ENCODE results near the gene ERCC6L. TPM values are rescaled to one million over a fixed set of nuclear protein-coding genes. Genes with fewer than 3 reads are reported as not detected.

ERCC6L gene
- total and polyA plus RNA-seq, 7 experiments from 2014 or later = 0.11 to 6.6 (median 0.22) TPM

DNA sequence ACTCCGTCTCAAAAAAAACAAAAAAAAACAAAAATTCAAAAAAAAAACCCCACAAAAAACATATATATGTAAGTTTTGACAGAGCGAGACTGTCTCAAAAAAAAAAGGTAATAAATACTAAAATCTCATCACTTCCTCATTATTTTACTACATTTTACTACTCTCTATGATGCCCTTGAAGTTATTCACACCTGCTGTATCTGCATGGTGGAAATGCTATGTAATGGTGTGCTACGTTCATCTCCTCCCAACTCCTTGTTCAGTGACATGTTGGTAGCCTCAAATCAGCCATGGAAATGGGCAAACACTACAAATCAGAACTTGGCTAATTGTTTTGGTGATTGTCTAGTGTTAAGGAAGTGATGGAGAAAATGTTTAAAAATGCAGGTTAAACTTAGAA, 26.4 kb upstream of the ERCC6L start:
- ChIA-PET POLR2A (no interaction called here), CTCF (no interaction called here)
- peaks cover 0 to 23% (median 0%) of the 10 kb centered on the region in 3 experiments for H3K36me3 ChIP-seq (ENCODE audit: control insufficient read depth in 2 of 3, insufficient read depth in 3 of 3, low read length in 3 of 3)
- no peaks in the 10 kb centered on the region for H3K9me3 ChIP-seq (ENCODE audit: control insufficient read depth in 2 of 3, low read length in 3 of 3)
- Mint-ChIP-seq H3K27me3 (no peaks in the 10 kb centered on the region), H3K4me1 (peaks cover 0 to 6% (median 0%) of the 10 kb centered on the region in 7 donors), H3K4me3 (no peak overlapping the region), H3K27ac (no peak overlapping the region), H3K36me3 (peaks cover 0 to 42% (median 5%) of the 10 kb centered on the region in 5 donors), H3K9me3 (no peaks in the 10 kb centered on the region)
- DNase-seq (no peak), ATAC-seq (no peak)
- H3K27me3 ChIP-seq (ENCODE audit: control insufficient read depth in 2 of 2, insufficient read depth in 2 of 2, low read length in 2 of 2) = no peaks in the 10 kb centered on the region
- intact Hi-C loops (cut with micrococcal nuclease) = no loop called here
- no peak overlapping the region for H3K27ac ChIP-seq (ENCODE audit: low read depth, low read length)
- H3K4me3 ChIP-seq (ENCODE audit: low read length) = no peak overlapping the region
- no peaks in the 10 kb centered on the region for H3K4me1 ChIP-seq (ENCODE audit: control insufficient read depth in 2 of 2, insufficient read depth in 2 of 2, low read length in 2 of 2)

DNA sequence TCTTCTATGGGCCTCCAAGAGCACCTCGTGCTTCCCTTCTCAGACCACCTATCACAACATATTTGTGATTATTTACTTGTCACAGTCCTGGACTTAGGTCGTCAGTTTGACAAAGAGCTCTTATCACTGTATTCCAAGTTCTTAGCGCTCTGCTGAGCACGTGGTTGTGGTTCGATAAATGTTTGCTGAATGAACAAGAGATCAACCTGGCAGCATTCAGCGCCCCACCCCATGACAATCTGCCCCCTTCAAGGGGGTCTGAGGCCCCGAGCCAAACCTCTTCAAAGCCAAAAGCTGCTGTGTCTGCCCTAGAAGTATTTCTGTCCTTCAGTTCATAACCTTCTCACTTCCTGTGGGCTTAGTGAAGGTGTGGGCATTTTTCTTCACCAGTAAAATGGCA, 23.2 kb upstream of the ERCC6L start:
- no peak overlapping the region for H3K4me3 Mint-ChIP-seq
- no peaks in the 10 kb centered on the region for H3K27me3 Mint-ChIP-seq
- H3K9me3 Mint-ChIP-seq = no peaks in the 10 kb centered on the region
- no peak overlapping the region for H3K27ac Mint-ChIP-seq
- peaks cover 0 to 28% (median 3%) of the 10 kb centered on the region in 5 donors for H3K36me3 Mint-ChIP-seq
- H3K27ac ChIP-seq (ENCODE audit: low read depth, low read length) = no peak overlapping the region
- no peaks in the 10 kb centered on the region for H3K4me1 ChIP-seq (ENCODE audit: control insufficient read depth in 2 of 2, insufficient read depth in 2 of 2, low read length in 2 of 2)
- POLR2A ChIA-PET = no interaction called here
- no peak overlapping the region for H3K4me3 ChIP-seq (ENCODE audit: low read length)
- CTCF ChIA-PET = interaction anchor here (0.5 kb wide), 1 partner anchor 15 kb away, joined by 3 read pairs; the partner anchor contains the start of gene RPS4X
- H3K4me1 Mint-ChIP-seq = peaks cover 0 to 4% (median 0%) of the 10 kb centered on the region in 7 donors
- no peaks in the 10 kb centered on the region for H3K27me3 ChIP-seq (ENCODE audit: control insufficient read depth in 2 of 2, insufficient read depth in 2 of 2, low read length in 2 of 2)
- ATAC-seq (no peak), DNase-seq (no peak)
- intact Hi-C loops (cut with micrococcal nuclease) = no loop called here
- peaks cover 0 to 1% (median 0%) of the 10 kb centered on the region in 3 experiments for H3K36me3 ChIP-seq (ENCODE audit: control insufficient read depth in 2 of 3, insufficient read depth in 3 of 3, low read length in 3 of 3)
- no peaks in the 10 kb centered on the region for H3K9me3 ChIP-seq (ENCODE audit: control insufficient read depth in 2 of 3, low read length in 3 of 3)

DNA sequence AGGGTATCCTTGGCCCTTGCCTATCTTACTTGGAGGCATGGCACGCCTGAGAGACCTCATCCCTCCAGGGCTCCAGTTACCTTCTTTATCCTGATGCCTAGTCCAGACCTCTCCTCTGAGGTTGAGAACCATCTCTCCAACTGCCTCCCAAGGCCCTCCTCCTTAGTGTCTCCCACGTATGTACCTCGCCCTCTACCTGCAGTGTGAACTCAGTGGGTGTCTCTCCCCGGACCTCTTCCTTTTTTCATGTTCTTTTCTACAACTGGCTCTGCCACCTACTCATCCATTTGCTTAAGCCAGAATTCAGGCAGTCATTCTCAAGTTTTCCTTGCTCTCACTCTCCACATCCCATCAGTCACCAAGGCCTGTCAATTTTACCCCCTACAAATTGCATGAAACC, 21.6 kb upstream of the ERCC6L start:
- Mint-ChIP-seq H3K4me3 (no peak overlapping the region), H3K4me1 (peaks cover 0 to 3% (median 0%) of the 10 kb centered on the region in 7 donors), H3K9me3 (no peaks in the 10 kb centered on the region), H3K36me3 (peaks cover 0 to 30% (median 3%) of the 10 kb centered on the region in 5 donors), H3K27me3 (peaks cover 0 to 10% (median 5%) of the 10 kb centered on the region in 5 donors), H3K27ac (no peak overlapping the region)
- Histone ChIP-seq H3K9me3 (ENCODE audit: control insufficient read depth in 2 of 3, low read length in 3 of 3) (no peaks in the 10 kb centered on the region), H3K4me1 (ENCODE audit: control insufficient read depth in 2 of 2, insufficient read depth in 2 of 2, low read length in 2 of 2) (no peaks in the 10 kb centered on the region), H3K27me3 (ENCODE audit: control insufficient read depth in 2 of 2, insufficient read depth in 2 of 2, low read length in 2 of 2) (no peaks in the 10 kb centered on the region), H3K4me3 (ENCODE audit: low read length) (no peak overlapping the region), H3K36me3 (ENCODE audit: control insufficient read depth in 2 of 3, insufficient read depth in 3 of 3, low read length in 3 of 3) (no peaks in the 10 kb centered on the region), H3K27ac (ENCODE audit: low read depth, low read length) (no peak overlapping the region)
- DNase-seq = no peak
- intact Hi-C loops (cut with micrococcal nuclease) = no loop called here
- ChIA-PET POLR2A (no interaction called here), CTCF (no interaction called here)
- ATAC-seq = no peak

DNA sequence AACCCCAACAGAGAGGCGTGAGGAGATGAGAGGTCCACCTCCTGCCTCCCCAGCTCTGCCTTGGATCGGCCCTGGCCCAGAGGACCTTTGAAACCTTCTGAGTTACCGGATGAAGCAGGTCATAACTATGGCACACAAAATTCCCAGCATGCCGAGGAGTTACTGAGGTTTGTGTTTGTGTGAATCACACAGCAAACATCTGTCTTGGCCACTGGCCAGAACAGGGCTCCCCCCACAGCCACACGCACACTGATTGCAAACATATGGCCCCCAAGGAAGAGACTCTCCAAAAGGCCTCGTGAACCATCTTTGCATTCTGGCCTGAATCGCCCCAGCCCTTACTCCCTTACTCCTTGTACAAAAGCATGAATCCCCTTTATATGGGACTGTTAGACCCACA, 19.3 kb upstream of the ERCC6L start:
- intact Hi-C loops (cut with micrococcal nuclease) = no loop called here
- Mint-ChIP-seq H3K36me3 (peaks cover 0 to 31% (median 3%) of the 10 kb centered on the region in 5 donors), H3K27me3 (peaks cover 11 to 23% (median 18%) of the 10 kb centered on the region in 5 donors), H3K4me3 (no peak overlapping the region), H3K27ac (no peak overlapping the region), H3K4me1 (peaks cover 0 to 6% (median 0%) of the 10 kb centered on the region in 7 donors), H3K9me3 (no peaks in the 10 kb centered on the region)
- CTCF ChIA-PET = no interaction called here
- DNase-seq = no peak
- Histone ChIP-seq H3K4me1 (ENCODE audit: control insufficient read depth in 2 of 2, insufficient read depth in 2 of 2, low read length in 2 of 2) (no peaks in the 10 kb centered on the region), H3K36me3 (ENCODE audit: control insufficient read depth in 2 of 3, insufficient read depth in 3 of 3, low read length in 3 of 3) (no peaks in the 10 kb centered on the region), H3K27ac (ENCODE audit: low read depth, low read length) (no peak overlapping the region), H3K27me3 (ENCODE audit: control insufficient read depth in 2 of 2, insufficient read depth in 2 of 2, low read length in 2 of 2) (no peaks in the 10 kb centered on the region), H3K9me3 (ENCODE audit: control insufficient read depth in 2 of 3, low read length in 3 of 3) (no peaks in the 10 kb centered on the region), H3K4me3 (ENCODE audit: low read length) (no peak overlapping the region)
- no peak for ATAC-seq
- POLR2A ChIA-PET = no interaction called here

DNA sequence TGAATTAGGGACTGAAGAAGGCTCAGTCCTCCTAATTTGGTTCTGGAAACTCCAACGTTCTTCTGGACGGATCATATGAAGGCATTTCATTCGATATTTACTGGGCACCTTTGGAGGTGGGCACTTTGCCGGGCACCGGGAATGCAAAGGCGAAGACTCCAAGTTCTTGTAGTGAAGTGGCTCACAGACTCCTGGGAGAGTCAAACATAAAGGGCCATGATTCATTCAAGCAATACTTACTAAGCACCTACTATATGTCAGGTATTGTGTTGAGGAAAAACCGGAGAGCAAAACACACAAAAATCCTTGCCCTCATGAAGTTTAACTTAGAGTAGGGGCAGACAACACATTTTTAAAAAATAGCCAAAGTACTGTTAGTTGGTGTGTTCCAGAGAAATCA, 17.0 kb upstream of the ERCC6L start:
- Mint-ChIP-seq H3K9me3 (peaks cover 0 to 1% (median 0%) of the 10 kb centered on the region in 11 donors), H3K4me1 (peaks cover 0 to 6% (median 0%) of the 10 kb centered on the region in 7 donors), H3K4me3 (no peak overlapping the region), H3K27me3 (peaks cover 16 to 32% (median 22%) of the 10 kb centered on the region in 5 donors), H3K27ac (no peak overlapping the region), H3K36me3 (peaks cover 0 to 31% (median 3%) of the 10 kb centered on the region in 5 donors)
- Histone ChIP-seq H3K27ac (ENCODE audit: low read depth, low read length) (no peak overlapping the region), H3K4me3 (ENCODE audit: low read length) (no peak overlapping the region), H3K27me3 (ENCODE audit: control insufficient read depth in 2 of 2, insufficient read depth in 2 of 2, low read length in 2 of 2) (no peaks in the 10 kb centered on the region), H3K4me1 (ENCODE audit: control insufficient read depth in 2 of 2, insufficient read depth in 2 of 2, low read length in 2 of 2) (no peaks in the 10 kb centered on the region), H3K36me3 (ENCODE audit: control insufficient read depth in 2 of 3, insufficient read depth in 3 of 3, low read length in 3 of 3) (no peaks in the 10 kb centered on the region), H3K9me3 (ENCODE audit: control insufficient read depth in 2 of 3, low read length in 3 of 3) (no peaks in the 10 kb centered on the region)
- ATAC-seq (no peak), DNase-seq (no peak)
- CTCF ChIA-PET = no interaction called here
- intact Hi-C loops (cut with micrococcal nuclease) = no loop called here
- POLR2A ChIA-PET = no interaction called here

DNA sequence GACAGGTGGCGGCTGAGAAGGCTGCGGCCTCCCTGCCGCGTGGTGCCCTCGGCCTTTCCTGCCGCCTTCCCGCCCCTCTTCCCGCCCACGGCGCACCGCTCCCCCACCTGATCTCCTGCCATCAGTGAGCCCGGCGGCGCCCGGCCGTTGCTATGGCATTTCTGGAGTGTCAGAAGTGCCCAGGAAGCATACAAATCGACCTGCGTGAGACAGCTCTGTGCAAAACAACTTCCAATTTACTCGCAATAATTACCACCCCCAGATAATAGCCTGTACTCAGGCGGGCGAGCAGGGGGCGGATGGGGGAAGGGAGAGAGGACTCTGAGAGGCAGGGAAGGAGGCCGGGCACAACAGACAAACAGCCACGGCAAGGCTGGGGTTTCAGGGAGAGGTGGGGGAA, 16.6 kb upstream of the ERCC6L start:
- DNase-seq (no peak), ATAC-seq (no peak)
- H3K4me3 ChIP-seq (ENCODE audit: low read length) = no peak overlapping the region
- ChIA-PET CTCF (no interaction called here), POLR2A (no interaction called here)
- Mint-ChIP-seq H3K27me3 (peaks cover 16 to 32% (median 22%) of the 10 kb centered on the region in 5 donors), H3K9me3 (peaks cover 0 to 1% (median 0%) of the 10 kb centered on the region in 11 donors), H3K27ac (no peak overlapping the region), H3K36me3 (peaks cover 0 to 28% (median under 1%) of the 10 kb centered on the region in 5 donors), H3K4me1 (peaks cover 0 to 6% (median 0%) of the 10 kb centered on the region in 7 donors), H3K4me3 (peak overlapping the region in 2 of 10 donors; percentile 29 to 35)
- no peaks in the 10 kb centered on the region for H3K36me3 ChIP-seq (ENCODE audit: control insufficient read depth in 2 of 3, insufficient read depth in 3 of 3, low read length in 3 of 3)
- H3K9me3 ChIP-seq (ENCODE audit: control insufficient read depth in 2 of 3, low read length in 3 of 3) = no peaks in the 10 kb centered on the region
- no peaks in the 10 kb centered on the region for H3K4me1 ChIP-seq (ENCODE audit: control insufficient read depth in 2 of 2, insufficient read depth in 2 of 2, low read length in 2 of 2)
- no peak overlapping the region for H3K27ac ChIP-seq (ENCODE audit: low read depth, low read length)
- no peaks in the 10 kb centered on the region for H3K27me3 ChIP-seq (ENCODE audit: control insufficient read depth in 2 of 2, insufficient read depth in 2 of 2, low read length in 2 of 2)
- intact Hi-C loops (cut with micrococcal nuclease) = no loop called here

DNA sequence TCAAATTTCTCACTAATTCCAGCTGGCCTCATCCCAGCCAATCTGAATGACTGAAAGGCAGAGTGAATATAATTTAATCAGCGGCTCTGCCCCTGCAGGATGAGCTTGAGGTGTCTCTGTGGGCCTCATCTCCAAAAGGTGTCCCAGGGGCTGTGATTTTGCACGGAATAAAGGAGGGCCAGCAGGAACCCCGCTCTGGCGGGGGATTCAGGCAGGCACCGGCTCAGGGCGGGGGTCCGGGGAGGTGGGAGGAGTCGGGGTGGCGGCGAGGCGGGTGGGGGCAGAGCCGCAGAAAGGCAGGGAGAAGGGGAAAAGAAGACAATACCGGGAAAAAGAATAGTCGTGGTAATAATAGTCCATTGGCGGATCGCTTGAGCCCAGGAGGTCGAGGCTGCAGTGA, 16.0 kb upstream of the ERCC6L start:
- Histone ChIP-seq H3K36me3 (ENCODE audit: control insufficient read depth in 2 of 3, insufficient read depth in 3 of 3, low read length in 3 of 3) (no peaks in the 10 kb centered on the region), H3K27me3 (ENCODE audit: control insufficient read depth in 2 of 2, insufficient read depth in 2 of 2, low read length in 2 of 2) (no peaks in the 10 kb centered on the region)

More for the DNA sequence above, 16.0 kb upstream of the ERCC6L start:
- DNase-seq = no peak
- H3K4me1 ChIP-seq (ENCODE audit: control insufficient read depth in 2 of 2, insufficient read depth in 2 of 2, low read length in 2 of 2) = no peaks in the 10 kb centered on the region
- CTCF ChIA-PET = no interaction called here
- Mint-ChIP-seq H3K27me3 (peaks cover 16 to 32% (median 22%) of the 10 kb centered on the region in 5 donors), H3K4me1 (peaks cover 0 to 6% (median 0%) of the 10 kb centered on the region in 7 donors), H3K4me3 (no peak overlapping the region), H3K9me3 (peaks cover 0 to 1% (median 0%) of the 10 kb centered on the region in 11 donors), H3K27ac (no peak overlapping the region), H3K36me3 (peaks cover 0 to 27% (median 0%) of the 10 kb centered on the region in 5 donors)
- intact Hi-C loops (cut with micrococcal nuclease) = no loop called here
- ATAC-seq = no peak
- no peaks in the 10 kb centered on the region for H3K9me3 ChIP-seq (ENCODE audit: control insufficient read depth in 2 of 3, low read length in 3 of 3)
- no peak overlapping the region for H3K27ac ChIP-seq (ENCODE audit: low read depth, low read length)
- no peak overlapping the region for H3K4me3 ChIP-seq (ENCODE audit: low read length)
- POLR2A ChIA-PET = no interaction called here

Measured in naive thymus-derived CD4-positive, alpha-beta T cell (primary cell).